Pancreas (tissue), 10 donors: ENCODE data around the gene LAMA2. TPM values are rescaled to one million over a fixed set of nuclear protein-coding genes. Genes with fewer than 3 reads are reported as not detected.
A peak's percentile ranks its signal among the peaks of the same experiment; 100 is the strongest.

Experiments used
- ATAC-seq, 4 donors: fragments of 200-7000 bp; cut with Tn5 transposase; one replicate each; pipeline versions ENCODE4 v1.8.0 to v1.9.1; 2020; ENCODE audit warnings: mild to moderate bottlenecking in 4 of 4, moderate library complexity in 4 of 4
- DNase-seq, 6 donors: peaks; one replicate each; pipeline ENCODE4 v3.0.0-alpha.2; 2020
- FAIRE-seq: peaks from 2 replicates; lab custom pipeline; 2012; peaks lifted over from hg19 to GRCh38; lab: Jason Lieb, UNC
- H3K27ac ChIP-seq, 4 donors: fragments of 200-600 bp; sonication (generic); 1 replicate in 3 of 4; 2 replicates in 1 of 4; pipeline versions ENCODE4 v1.5.0 to v1.8.0; 2020
- H3K27me3 ChIP-seq, 4 donors: fragments of 200-600 bp; one replicate each; pipeline ENCODE4 v1.8.0; 2021
- H3K36me3 ChIP-seq, 3 donors: fragments of 200-600 bp; sonication (generic) in 1 of 3; one replicate each; pipeline versions ENCODE4 v1.5.0 to v1.8.0; 2020 to 2021
- H3K4me1 ChIP-seq, 3 donors: fragments of 200-600 bp; one replicate each; pipeline ENCODE4 v1.8.0; 2021
- H3K4me3 ChIP-seq, 4 donors: fragments of 200-600 bp; sonication (generic) in 2 of 4; one replicate each; pipeline versions ENCODE4 v1.5.0 to v1.8.0; 2020 to 2021
- H3K9me3 ChIP-seq, 4 donors: fragments of 200-600 bp; one replicate each; pipeline ENCODE4 v1.8.0; 2021
- CTCF ChIP-seq, 4 donors: fragments of 200-600 bp; sonication (generic) in 3 of 4; IDR thresholded peaks; one replicate each; pipeline versions ENCODE4 v1.5.0 to v1.8.0; 2021; ENCODE audit warnings: antibody characterized with exemption in 4 of 4
- WGBS, 2 donors: extraction: QIAGEN DNeasy Blood & Tissue Kit; methylation state at CpG; one replicate each; pipeline ENCODE4 v1.1.7; 2013; 5-methylcytosine and 5-hydroxymethylcytosine counted together
- intact Hi-C, 3 donors: fragments of 100-400 bp; cut with DNase I; formaldehyde crosslinking; loops; one replicate each; pipeline versions ENCODE4 v1.11.1 to v1.14.2; 2022
- polyA plus RNA-seq, 2 donors: library from polyadenylated mRNA; stranded (reverse); fragments of 200-250 nt; gene quantifications; one replicate each; pipeline ENCODE4 v1.2.3, GENCODE V29; 2013
- total RNA-seq, 6 donors: library from RNA; stranded (reverse); fragmentation: NEBNext Ultra II Directional in 4 of 6; extraction: Animal tissue kit (Norgen Biotek cat#: 25700) in 4 of 6; gene quantifications; one replicate each; pipeline versions ENCODE4 v1.2.1 to v1.2.4, GENCODE V29; 2021 to 2023
- donor health status: healthy with polysubstance abuse.
- donor health status: DM: no; HTN: no; CAD: no; lungs with moderate emphysema.
- donor health status: DM: no; HTN: no; CAD: no.
- donor health status: control.
- donor health status: control.
- donor health status: Bipolar disorder and iron deficiency.
- donor health status: DM: yes; HTN: yes; CAD: no.
- donor health status: DM: no; HTN: no; CAD: no.
- donor health status: DM: no; HTN: no; CAD: no.
- donor health status: DM: yes; HTN: yes; CAD: no.

The LAMA2 gene
- total and polyA plus RNA-seq, 8 donors, result 1.2 to 26.2 (median 6.2) TPM

GRCh38 chr6:129212081-129212480 is 329.1 kb downstream of the LAMA2 start:
- ATAC-seq (no peak), FAIRE-seq (no peak), DNase-seq (no peak)
- 46 to 66% methylated on average over 3 of the region's 3 CpGs for WGBS, 2 donors
- H3K27me3 ChIP-seq, result no peaks in the 10 kb centered on the region
- no peak overlapping the region for H3K27ac ChIP-seq
- no peaks in the 10 kb centered on the region for H3K9me3 ChIP-seq
- H3K4me1 ChIP-seq, result no peaks in the 10 kb centered on the region
- H3K36me3 ChIP-seq, result no peaks in the 10 kb centered on the region
- no peak overlapping the region for H3K4me3 ChIP-seq
- intact Hi-C loops, result no loop called here
- no peak for TF ChIP-seq CTCF (IDR thresholded peaks at IDR 0.05)

- H3K36me3 ChIP-seq, result no peaks in the 10 kb centered on the region
- no peak for FAIRE-seq
- no peak overlapping the region for H3K4me3 ChIP-seq
- no peaks in the 10 kb centered on the region for H3K9me3 ChIP-seq
- no peak overlapping the region for H3K27ac ChIP-seq
- H3K27me3 ChIP-seq, result no peaks in the 10 kb centered on the region
- H3K4me1 ChIP-seq, result no peaks in the 10 kb centered on the region
- TF ChIP-seq CTCF (IDR thresholded peaks at IDR 0.05), result no peak
- intact Hi-C loops, result no loop called here
- DNase-seq, result no peak
- ATAC-seq, result no peak
Measured at GRCh38 chr6:129215246-129215645, 332.3 kb downstream of the LAMA2 start.

- TF ChIP-seq CTCF (IDR thresholded peaks at IDR 0.05), result no peak
- FAIRE-seq, result peak; percentile 9
- WGBS, 2 donors, result 10 to 19% methylated on average over 1 of the region's 1 CpG
Measured at GRCh38 chr6:129215916-129216520, 333.1 kb downstream of the LAMA2 start.

GRCh38 chr6:129217701-129218100 is 334.8 kb downstream of the LAMA2 start:
- TF ChIP-seq CTCF (IDR thresholded peaks at IDR 0.05), result no peak
- no peaks in the 10 kb centered on the region for H3K4me1 ChIP-seq
- H3K27me3 ChIP-seq, result no peaks in the 10 kb centered on the region
- DNase-seq (no peak), ATAC-seq (no peak), FAIRE-seq (no peak)
- intact Hi-C loops, result no loop called here
- no peak overlapping the region for H3K27ac ChIP-seq
- no peaks in the 10 kb centered on the region for H3K36me3 ChIP-seq
- H3K4me3 ChIP-seq, result no peak overlapping the region
- H3K9me3 ChIP-seq, result no peaks in the 10 kb centered on the region

More at GRCh38 chr6:129215916-129216520, 333.1 kb downstream of the LAMA2 start:
- Histone ChIP-seq H3K27ac (no peak overlapping the region), H3K4me1 (no peaks in the 10 kb centered on the region), H3K27me3 (no peaks in the 10 kb centered on the region), H3K4me3 (no peak overlapping the region), H3K9me3 (no peaks in the 10 kb centered on the region), H3K36me3 (no peaks in the 10 kb centered on the region)
- no peak for DNase-seq
- intact Hi-C loops, result no loop called here
- ATAC-seq, result no peak

- no peaks in the 10 kb centered on the region for H3K4me1 ChIP-seq
- H3K4me3 ChIP-seq, result no peak overlapping the region
- FAIRE-seq (no peak), ATAC-seq (no peak), DNase-seq (no peak)
- TF ChIP-seq CTCF (IDR thresholded peaks at IDR 0.05), result no peak
- H3K27ac ChIP-seq, result no peak overlapping the region
- WGBS, 2 donors, result 80 to 86% methylated on average over 9 of the region's 9 CpGs
- intact Hi-C loops, result no loop called here
- no peaks in the 10 kb centered on the region for H3K9me3 ChIP-seq
- H3K27me3 ChIP-seq, result no peaks in the 10 kb centered on the region
- H3K36me3 ChIP-seq, result no peaks in the 10 kb centered on the region
Measured at GRCh38 chr6:129233458-129234134, 350.7 kb downstream of the LAMA2 start.
